HG03354 (cell line): ENCODE results near the gene RRM1.

Experiments used
- ATAC-seq: cut with Tn5 transposase; IDR thresholded peaks from one replicate; pipeline ENCODE4 v1.9.1; 2021; ENCODE audit warnings: mild to moderate bottlenecking; ENCODE audit not compliant: unreplicated experiment, poor library complexity, severe bottlenecking

The RRM1 gene

DNA sequence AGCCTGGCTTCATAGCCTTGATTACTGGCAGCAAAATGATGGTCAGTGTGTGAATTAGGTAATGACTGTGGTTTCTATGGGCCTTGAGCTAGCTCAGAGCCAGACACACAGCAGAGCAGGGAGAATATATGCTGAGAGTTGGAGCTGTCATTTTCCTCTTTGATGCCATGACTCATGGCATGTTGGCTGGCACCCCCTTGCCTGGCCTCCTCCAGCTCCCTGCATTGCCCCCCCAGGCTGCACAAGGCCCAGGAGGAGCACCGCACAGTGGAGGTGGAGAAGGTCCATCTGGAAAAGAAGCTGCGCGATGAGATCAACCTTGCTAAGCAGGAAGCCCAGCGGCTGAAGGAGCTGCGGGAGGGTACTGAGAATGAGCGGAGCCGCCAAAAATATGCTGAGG lies 20.3 kb upstream of the RRM1 start:
- no peak for ATAC-seq

DNA sequence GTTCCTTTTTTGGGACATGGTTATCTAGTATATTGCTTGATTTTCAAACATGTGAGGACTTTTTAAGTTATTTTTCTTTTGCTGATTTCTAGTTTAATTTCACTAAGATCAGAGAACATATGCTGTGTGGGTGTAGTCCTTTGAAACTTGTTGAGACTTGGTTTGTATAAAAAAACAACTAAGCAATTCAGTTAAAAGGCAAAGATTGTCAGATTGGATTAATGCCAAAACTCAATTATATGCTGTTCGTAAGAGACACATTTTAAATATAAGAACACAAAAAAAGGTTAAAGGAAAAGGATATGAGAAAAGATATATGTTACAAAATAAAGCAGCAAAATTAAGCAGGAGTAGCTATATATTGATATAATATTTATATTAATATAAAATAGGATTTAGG lies 17.8 kb upstream of the RRM1 start:
- ATAC-seq: no peak

DNA sequence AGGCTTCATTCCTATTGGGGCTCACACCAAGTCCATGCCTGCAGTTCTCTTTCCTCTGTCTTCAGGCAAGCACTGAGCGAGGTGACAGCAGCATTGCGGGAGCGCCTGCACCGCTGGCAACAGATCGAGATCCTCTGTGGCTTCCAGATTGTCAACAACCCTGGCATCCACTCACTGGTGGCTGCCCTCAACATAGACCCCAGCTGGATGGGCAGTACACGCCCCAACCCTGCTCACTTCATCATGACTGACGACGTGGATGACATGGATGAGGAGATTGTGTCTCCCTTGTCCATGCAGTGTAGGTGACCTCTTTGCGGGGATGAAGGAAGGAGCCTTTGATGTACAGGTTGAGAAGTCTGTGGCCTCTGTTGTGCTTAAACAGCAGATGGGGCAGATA lies 11.4 kb upstream of the RRM1 start:
- ATAC-seq: no peak

DNA sequence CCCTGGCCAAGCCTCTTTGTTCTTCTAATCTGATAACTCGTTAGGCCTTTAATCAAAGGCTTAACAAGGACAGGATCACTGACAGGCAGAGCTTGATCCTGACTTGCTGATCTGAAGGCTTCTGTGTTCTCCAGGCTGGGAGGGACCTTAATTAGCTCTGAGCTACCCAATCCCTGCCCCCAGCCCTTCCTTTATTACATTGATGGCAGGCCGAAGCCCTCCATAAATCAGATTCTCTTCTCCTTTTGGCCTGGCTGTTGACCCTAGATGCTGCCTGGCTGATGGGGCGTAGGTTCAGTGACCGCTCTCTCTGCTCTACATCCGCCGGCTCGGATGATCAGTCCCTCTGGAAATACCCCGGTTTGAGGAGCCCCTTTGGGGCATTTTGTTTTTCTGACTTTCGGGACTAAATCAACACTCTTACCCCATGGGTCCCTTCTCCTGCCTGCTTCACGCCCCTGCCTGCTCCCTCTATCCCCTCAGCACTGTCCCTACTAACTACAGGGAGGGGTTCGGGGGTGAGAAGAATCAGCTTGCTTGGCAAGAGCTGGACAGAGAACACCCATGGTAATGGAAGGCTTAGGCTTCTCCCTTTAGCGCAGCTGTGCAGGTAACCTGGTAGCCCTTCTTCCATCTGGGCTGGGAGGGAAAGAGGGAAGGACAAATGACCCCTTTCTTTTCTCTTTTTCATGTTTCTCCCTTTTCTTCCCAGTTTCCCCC lies 10.0 kb upstream of the RRM1 start:
- ATAC-seq: no peak

DNA sequence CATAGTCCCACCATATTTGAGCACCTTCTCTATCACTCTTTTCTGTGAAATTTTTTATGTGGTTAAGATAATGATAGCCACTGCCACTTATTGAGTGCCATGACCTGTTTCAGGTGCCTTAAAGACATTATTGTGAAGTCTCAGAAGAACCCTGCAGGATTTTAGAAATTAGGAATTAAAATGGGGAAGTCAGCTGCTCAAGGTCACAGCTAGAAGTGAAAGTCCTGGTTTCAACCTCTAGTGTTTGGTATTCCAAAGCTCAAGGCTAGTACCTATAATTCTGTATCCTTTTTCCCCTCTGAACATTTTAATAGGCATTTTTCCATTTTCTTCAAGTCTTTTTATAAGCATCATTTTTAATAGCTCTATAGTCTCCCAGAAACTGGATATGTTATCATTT lies 9.0 kb upstream of the RRM1 start:
- no peak for ATAC-seq

DNA sequence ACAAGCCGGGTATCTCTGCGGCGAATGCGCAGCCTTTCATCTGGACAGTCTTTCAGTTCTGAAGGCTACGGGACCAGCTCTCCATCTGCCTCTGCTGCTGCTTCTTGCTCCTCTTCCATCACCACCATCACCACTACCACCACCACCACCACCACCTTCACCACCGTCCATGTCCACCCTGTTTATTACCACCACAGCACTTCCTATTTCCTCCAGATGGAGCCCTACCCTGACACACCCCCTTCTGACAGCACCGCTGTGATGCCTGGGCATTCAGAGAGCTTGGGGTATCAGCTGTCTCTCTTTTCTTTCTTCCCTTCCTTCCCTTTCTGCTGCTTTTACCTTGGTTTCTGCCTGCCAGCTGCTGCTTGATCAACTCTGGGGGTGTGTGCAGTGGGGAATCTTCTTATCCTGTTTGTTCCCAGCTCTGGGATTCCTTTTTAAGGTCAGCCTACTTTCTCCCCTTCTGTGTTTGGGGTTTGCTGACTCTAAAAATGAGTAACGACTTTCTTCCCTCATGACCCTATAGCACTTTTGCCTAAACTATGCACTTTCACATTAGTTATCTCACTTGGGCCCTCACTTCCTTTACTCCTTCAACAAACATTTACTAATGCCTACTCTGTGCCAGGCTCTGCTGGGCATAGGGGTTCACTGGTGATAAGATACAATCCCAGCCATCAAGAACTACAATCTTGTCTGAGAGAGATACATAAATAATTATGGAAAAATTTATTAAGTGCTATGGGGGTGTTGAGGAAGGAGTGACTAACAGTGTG lies 7.8 kb upstream of the RRM1 start:
- ATAC-seq: no peak

DNA sequence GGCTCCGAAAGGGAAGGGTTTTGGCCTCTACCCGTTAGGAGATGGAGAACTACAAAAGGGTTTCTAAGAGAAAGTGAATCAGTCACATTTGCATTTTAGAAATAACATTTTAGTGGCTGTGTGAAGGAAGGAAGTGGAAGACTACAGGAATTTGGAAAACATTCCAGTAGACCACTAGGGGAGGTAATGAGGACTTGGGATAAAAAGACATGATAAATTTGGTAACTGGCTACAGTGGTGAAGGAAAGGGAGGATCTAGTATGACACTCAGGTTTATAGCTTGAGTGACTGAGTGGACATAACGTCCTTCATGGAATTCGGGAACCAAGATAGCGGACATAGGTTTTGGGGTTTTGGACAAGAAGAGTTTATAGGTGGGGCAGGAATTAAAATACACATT lies 7.0 kb upstream of the RRM1 start:
- ATAC-seq: no peak

DNA sequence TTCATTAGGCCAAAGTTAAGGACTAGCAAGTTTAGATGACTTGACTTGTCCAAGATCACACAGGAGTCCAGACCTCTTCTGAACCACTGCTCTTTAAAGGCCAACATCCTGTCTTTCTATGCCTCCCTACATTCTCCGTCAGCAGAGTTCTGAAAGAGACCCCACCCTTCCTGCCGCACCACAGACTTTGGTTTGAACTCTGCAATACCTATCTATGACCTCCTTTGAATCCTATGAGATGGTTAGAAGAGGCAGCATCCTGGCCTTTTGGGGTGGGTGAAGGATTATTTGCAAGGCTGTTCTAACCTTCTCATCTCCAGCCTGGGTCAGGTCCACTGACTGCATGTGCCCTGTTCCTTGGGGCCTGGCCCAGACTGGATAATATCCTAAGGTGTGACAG lies 4.3 kb upstream of the RRM1 start:
- ATAC-seq: no peak

DNA sequence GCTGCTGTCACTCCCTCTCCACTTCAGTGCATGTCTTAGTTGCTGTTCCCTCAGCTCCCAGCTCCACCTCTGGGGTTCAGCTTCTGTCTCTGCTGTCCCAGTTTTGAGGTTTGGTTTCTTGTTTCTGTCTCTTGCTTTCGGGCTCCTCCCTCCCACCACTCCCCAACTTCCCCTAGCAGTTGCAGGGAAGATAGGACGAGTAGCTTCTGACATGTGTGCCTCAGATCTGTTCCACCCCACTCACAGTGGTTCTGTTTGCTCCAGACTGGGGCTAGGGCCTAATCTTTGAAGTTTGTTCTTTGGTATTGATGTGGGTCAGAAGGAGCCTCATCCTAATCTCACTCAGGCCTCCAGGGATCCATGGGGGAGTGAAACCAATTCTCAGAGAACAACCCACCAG lies 2.6 kb upstream of the RRM1 start:
- no peak for ATAC-seq

DNA sequence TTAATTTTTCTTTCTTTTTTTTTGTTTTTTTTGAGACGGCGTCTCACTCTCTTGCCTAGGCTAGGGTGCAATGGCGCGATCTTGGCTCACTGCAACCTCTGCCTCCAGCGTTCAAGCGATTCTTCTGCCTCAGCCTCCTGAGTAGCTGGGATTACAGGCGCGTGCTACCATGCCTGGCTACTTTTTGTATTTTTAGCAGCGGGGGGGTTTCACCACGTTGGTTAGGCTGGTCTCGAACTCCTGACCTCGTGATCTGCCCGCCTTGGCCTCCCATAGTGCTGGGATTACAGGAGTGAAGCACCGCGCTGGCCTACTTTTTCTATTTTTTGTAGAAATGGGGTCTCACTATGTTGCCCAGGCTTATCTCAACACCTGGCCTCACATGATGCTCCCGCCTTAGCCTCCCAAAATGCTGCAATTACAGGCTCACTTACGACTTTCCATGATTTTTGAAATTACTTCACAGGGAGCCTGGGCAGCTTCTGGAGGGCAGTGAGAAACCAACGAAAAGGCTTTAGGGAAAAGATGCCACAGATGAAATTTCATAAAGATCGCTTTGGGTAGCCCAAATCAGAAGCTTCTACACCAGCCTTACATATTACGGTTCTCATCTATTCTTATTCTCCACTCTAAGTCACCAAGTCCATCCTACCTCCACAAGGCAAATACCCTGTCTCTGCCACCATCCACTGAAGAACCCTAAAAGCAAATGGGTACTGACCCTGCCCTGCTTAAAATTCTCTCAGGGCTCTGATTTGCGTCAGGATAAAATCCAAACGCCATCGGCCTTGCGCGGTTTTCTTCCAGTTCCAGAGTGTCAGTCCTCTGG lies 866 bp upstream of the RRM1 start:
- no peak for ATAC-seq

DNA sequence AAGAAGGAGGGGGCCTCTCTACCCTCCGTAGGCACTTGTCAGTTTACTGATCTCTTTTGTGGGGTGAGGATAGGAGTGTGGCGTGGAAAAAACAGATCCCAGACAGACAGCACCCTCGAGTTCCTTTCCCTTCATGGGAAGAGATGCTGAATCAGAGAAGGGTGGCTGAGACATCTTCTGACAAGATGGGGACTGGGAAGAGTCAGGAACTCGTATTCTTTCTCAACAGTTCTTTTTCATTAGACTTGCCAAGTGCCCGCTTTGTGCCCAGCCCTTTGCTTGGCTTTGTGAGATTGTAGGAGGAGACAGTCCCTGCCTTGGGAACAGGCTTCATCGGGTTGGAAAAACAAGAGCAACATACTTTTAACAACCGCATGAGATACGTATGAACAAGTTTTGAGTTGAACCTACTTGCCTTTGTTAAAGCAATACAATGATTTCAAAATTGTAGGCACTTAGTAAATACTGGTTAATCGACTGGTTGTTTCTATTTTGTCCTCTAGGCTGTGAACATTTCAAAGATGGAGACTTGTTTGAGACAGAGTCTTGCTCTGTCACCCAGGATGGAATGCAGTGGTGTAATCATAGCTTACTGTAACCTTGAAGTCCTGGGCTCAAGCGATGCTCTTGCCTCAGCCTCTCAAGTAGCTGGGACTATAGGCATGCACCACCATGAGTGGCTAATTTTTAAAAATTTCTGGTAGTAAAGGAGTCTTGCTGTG lies 1.1 kb downstream of the RRM1 start:
- ATAC-seq: no peak

DNA sequence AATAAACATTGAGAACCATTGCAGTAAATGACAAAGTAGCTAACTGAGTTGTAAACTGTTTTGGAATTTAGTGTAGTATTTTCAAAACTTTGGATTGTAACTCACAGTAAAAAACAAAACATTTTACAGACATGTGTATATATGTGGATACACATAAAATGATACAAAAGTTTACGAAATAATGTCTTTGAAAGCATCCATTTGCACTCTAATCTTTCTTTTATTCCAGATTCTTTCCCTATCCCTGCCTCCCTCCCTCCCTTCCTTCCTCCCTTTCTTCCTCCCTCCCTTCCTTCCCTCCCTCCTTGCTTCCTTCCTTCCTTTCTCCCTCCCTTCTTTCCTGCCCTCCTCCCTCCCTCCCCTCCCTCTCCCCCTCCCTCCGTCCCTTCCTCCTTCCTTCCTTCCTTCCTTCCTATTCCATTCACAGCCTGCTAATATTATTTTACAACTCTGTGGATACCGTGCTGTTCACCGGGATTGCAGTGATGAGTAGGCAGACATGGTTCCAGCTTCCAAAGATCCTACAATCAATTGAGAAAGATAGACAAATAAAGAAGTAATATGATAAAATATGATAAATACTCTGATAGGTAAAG lies 3.5 kb downstream of the RRM1 start:
- ATAC-seq: no peak

DNA sequence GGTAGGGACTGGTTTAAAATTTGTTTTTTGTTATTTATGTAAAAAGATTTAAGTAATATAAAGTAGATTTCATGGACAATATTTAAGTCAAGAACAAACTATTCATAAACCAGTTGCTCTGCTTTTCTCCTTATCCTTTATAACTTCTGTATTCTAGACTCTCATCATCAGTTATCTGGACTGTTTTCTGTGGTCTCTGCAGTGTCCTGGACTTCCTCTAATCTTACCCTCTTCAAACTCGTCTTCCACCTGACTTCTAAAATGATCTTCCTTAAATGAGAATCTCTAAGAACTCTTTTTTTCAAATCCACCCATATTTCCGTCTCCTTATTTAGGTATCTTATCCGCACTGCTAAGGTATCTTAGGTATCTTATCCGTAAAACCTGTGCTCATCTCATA lies 8.1 kb downstream of the RRM1 start:
- no peak for ATAC-seq

DNA sequence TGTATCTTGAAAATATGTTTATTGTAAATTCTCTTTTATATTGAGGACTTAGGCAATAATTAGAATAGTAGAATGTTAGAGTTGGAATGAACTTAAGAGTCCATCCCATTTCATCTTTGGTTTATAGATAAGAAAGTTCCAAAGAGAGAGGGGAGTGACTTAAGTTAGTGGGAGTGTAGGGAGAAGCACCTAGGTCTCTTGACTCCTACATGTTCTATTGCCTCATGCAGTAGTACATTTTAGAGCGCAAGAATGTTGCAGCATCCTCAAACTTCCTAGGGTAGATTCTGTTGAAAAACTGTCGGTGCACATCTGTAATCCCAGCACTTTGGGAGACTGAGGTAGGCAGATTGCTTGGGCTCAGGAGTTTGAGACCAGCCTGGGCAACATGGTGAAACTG lies 8.7 kb downstream of the RRM1 start:
- ATAC-seq: no peak

DNA sequence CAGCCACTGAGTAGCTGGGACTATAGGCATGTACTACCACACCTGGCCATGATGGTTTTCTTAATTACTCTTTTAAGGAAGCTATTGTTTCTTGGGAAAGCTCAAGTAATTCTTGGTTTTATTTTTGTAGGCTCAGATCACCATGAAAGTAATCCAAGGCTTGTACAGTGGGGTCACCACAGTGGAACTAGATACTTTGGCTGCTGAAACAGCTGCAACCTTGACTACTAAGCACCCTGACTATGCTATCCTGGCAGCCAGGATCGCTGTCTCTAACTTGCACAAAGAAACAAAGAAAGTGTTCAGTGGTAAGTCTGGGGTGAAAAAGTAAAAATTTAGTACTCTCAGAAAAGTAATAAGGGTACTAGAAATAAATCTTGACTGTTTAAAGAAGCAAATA lies 11.3 kb downstream of the RRM1 start:
- ATAC-seq: no peak

DNA sequence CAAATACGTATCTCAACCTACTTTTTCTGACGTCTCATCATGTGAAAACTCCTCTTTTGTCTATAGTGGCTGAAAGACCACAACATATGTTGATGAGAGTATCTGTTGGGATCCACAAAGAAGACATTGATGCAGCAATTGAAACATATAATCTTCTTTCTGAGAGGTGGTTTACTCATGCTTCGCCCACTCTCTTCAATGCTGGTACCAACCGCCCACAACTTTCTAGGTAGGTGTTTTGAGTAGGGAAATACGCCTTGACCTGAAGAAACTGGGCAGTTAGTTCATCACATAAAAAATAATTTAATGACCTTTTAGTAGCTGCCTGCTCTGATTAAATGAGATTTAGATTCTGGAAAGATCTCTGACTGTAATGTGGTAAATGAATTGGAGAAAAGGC lies 17.2 kb downstream of the RRM1 start:
- no peak for ATAC-seq

DNA sequence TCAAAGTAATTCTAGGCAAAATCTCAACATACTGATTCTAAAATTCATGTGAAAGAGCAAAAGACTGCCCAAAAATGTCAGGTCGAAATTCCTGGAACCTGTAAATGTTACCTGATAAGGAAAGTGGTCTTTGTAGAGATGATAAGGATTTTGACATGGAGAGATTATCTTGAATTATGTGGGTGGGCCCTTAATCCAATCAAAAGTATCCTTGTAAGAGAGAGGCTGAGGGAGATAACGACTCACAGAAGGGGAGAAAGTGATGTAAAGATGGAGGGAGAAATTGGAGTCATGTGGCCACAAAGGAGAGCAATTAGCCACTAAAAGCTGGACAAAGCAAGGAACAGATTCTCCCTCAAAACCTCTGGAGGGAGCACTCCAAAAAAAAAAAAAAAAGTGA lies 20.5 kb downstream of the RRM1 start:
- ATAC-seq: no peak

DNA sequence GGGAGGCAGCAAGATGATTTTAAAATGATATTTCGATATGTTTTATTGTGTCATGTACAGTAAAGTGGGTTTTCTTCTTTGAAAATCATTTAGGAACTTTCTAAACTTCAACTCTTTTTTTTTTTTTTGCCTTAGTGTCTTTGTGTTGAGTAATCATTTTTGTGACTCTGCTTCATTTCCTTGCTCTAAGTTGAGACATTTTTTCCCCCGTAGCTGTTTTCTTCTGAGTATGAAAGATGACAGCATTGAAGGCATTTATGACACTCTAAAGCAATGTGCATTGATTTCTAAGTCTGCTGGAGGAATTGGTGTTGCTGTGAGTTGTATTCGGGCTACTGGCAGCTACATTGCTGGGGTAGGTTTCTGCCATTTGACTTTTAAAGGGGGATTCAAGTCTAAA lies 23.5 kb downstream of the RRM1 start:
- ATAC-seq: no peak

DNA sequence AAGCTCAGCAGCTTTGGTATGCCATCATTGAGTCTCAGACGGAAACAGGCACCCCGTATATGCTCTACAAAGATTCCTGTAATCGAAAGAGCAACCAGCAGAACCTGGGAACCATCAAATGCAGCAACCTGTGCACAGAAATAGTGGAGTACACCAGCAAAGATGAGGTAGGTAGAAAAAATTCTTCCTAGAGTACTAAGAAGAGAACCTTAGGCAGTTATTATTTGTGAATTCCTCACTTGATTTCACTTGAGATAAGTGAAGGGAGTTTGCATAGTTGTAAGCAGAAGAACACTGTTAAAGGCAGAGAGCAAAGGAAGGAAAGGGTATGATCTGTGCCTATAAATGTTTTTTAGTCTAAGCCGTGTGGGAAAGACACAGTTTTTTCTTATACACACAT lies 28.6 kb downstream of the RRM1 start:
- no peak for ATAC-seq

DNA sequence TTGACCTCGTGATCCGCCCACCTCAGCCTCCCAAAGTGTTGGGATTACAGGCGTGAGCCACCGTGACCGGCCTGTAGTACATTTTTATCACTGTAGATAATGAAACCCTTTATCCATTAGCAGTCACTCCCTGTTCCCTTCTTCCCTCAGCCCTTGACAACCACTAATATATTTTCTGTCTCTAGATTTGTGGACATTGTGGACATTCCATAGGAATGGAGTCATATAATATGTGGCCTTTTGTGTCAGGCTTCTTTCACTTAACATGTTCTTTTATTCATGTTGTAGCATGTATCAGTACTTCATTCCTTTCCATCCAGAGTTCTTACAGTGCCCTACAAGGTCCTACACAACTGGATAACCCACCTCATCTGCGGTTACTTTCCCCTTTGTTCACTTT lies 30.5 kb downstream of the RRM1 start:
- no peak for ATAC-seq
